HG03025 (cell line): ENCODE measurements around the gene C5.
A peak's percentile ranks its signal among the peaks of the same experiment; 100 is the strongest.

Experiments
- ATAC-seq: cut with Tn5 transposase; IDR thresholded peaks from one replicate; pipeline ENCODE4 v1.9.1; 2021; ENCODE audit warnings: mild to moderate bottlenecking, moderate library complexity; ENCODE audit not compliant: unreplicated experiment, low FRiP score

Gene C5

GRCh38 chr9:120946259-120946658 lies 103.8 kb downstream of the C5 start:
- no peak for ATAC-seq

GRCh38 chr9:120944948-120945347 lies 105.1 kb downstream of the C5 start:
- ATAC-seq, result no peak

GRCh38 chr9:120944434-120944843 lies 105.6 kb downstream of the C5 start:
- ATAC-seq, result peak; percentile 92

GRCh38 chr9:120942186-120943001 lies 107.7 kb downstream of the C5 start:
- no peak for ATAC-seq

- ATAC-seq, result no peak
Observed at GRCh38 chr9:120941046-120941770, 108.9 kb downstream of the C5 start.

- no peak for ATAC-seq
Observed at GRCh38 chr9:120940573-120940972, 109.5 kb downstream of the C5 start.

- ATAC-seq, result no peak
Observed at GRCh38 chr9:120938851-120939250, 111.2 kb downstream of the C5 start.

GRCh38 chr9:120937596-120937995 lies 112.5 kb downstream of the C5 start:
- no peak for ATAC-seq

- no peak for ATAC-seq
Observed at GRCh38 chr9:120937127-120937526, 112.9 kb downstream of the C5 start.

GRCh38 chr9:120936764-120937122 lies 113.3 kb downstream of the C5 start:
- no peak for ATAC-seq

GRCh38 chr9:120936011-120936763 lies 113.9 kb downstream of the C5 start:
- no peak for ATAC-seq

GRCh38 chr9:120935383-120935857 lies 114.7 kb downstream of the C5 start:
- ATAC-seq, result no peak

GRCh38 chr9:120934281-120934680 lies 115.8 kb downstream of the C5 start:
- ATAC-seq, result no peak

GRCh38 chr9:120933310-120934055 lies 116.6 kb downstream of the C5 start:
- ATAC-seq, result no peak

GRCh38 chr9:120932086-120932823 lies 117.8 kb downstream of the C5 start:
- ATAC-seq, result no peak

GRCh38 chr9:120931231-120932085 lies 118.6 kb downstream of the C5 start:
- ATAC-seq, result no peak

- ATAC-seq, result no peak
Observed at GRCh38 chr9:120929229-120929791, 120.8 kb downstream of the C5 start.

- ATAC-seq, result peak; percentile 34
Observed at GRCh38 chr9:120928483-120929228, 121.4 kb downstream of the C5 start.
